Activated gamma-delta T cell (primary cell): ENCODE data around the gene PILRB.

Experiments
- DNase-seq: peaks from one replicate; lab custom pipeline; 2025; lab: John Stamatoyannopoulos, UW

PILRB gene

DNA sequence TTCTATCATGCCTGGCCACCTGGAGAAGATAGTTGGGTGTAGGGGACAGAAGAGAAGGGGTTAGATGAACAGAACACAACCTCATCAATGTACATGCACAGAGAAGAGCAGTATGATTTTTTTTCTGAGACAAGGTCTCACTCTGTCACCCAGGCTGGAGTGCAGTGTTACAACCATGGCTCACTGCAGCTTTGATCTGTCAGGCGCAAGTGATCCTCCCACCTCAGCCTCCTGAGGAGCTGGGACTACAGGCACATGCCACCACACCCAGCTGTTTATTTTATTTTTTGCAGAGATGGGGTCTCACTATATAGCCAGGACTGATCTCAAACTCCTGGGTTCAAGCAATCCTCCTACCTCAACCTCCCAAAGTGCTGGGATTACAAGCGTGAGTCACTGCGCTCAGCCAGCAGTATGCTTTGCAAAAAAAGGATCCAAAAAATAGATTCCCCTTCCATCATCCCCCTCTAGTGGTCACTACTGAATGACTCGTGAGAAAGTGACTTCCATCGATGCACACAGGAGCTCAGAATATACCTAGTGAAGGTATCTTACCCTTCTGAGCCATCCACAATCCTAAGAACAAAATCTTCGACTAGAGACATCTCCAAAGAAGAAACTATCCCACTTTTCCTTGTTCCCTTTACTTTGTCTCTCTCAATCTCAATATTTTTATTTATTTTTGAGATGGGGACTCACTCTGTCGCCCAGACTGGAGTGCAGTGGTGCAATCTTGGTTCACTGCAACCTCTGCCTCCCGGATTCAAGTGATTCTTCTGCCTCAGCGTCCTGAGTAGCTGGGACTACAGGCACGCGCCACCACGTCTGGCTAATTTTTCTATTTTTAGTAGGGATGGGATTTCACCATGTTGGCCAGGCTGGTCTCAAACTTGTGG is 49.6 kb downstream of the PILRB start:
- DNase-seq, result no peak

DNA sequence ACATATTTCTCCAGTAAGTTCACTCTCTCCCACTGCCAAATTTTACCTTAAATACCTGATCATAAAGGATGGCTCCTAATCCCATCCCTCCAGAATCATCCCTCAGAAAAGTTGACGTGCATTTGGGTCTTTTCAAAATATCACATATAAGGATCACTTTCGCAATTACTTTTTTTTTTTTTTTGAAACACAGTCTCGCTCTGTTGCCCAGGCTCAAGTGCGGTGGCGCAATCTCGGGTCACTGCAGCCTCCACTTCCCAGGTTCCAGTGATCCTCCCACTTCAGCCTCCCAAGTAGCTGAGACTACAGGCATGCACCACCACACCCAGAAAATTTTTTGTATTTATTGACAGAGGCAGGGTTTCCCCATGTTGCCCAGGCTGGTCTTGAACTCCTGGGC is 53.2 kb downstream of the PILRB start:
- DNase-seq, result no peak

DNA sequence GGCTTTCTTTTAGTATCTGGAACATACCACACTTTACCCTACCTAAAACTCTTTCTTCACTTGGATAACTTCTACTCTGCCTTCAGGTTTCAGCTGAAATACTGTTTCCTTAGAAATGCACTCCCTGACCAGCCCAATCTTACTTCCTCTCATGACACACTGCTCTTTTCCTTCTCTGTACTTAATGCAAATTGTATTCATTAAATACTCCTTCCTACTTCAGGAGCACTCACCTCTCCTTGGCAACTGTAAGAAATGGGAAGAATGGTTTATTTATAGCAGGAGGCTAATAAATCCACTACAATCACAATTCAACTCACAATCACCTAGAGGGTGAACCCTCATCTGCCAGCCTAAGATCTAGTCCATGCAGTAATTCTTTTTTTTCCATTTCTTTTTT is 55.4 kb downstream of the PILRB start:
- no peak for DNase-seq

DNA sequence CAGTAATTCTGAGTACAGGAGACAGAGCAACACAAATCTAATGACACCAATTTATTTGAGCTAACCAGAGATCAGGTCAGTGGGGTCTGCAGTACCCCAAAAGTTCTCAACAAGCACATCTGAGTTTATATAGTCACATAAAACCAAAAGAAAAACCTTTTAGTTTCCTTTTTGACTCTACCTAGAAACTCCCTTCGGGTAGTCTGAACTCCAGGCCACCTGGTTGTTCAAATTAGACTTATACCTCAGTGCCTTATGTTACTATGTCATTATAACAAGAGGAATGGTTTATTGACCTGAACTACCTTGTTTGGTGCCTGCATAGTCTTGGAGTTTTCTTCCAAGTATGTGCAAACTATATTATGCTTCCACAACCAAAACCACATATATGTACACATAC is 56.0 kb downstream of the PILRB start:
- no peak for DNase-seq

DNA sequence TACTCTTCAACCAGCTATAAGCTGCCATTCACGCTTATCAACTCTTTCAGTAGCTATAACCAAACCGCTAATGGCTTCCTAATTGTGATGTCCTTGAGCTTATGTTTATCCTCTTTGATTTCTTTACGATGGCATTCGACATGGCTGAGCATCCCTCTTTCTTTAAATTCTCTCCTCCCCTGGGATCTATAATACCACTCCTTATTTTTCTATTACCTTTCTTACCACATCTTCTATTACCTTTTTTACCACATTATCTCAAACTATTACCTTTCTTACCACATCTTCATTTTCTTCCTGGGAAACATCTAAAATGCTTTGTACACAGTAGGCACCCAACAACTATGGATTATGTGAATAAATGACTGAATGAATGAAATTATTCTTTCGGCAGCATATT is 57.5 kb downstream of the PILRB start:
- DNase-seq, result no peak
